IMR-90 (cell line): Measurements from ENCODE around the gene WIPI1. TPM values are rescaled to one million over a fixed set of nuclear protein-coding genes. Genes with fewer than 3 reads are reported as not detected.

Experiments used
- ATAC-seq: fragments of 200-7000 bp; cut with Tn5 transposase; 2 replicates; pipeline ENCODE4 v1.9.1; 2020; ENCODE audit warnings: low read depth, mild to moderate bottlenecking, moderate library complexity
- BruUV-seq: library from RNA; stranded (reverse); fragments of 400-500 nt; replicated peaks from 2 replicates; lab custom pipeline; 2021; lab: Mats Ljungman, UMichigan
- CTCF ChIA-PET: fragments of 300-600 bp; formaldehyde crosslinking; extraction: SDS; loops from one replicate; lab custom pipeline; 2021; ENCODE audit warnings: antibody characterized with exemption; lab: Yijun Ruan, JAX
- POLR2A ChIA-PET: fragments of 300-600 bp; sonication (Branson Sonifier 250); formaldehyde crosslinking; loops from one replicate; lab custom pipeline; 2022; ENCODE audit warnings: antibody characterized with exemption; ENCODE audit not compliant: unreplicated experiment; lab: Charles Lee
- DNase-seq: peaks from one replicate; pipeline ENCODE4 v3.0.0; 2013
- H2AFZ ChIP-seq: replicated peaks from 2 replicates; pipeline ENCODE3; 2013; ENCODE audit warnings: low read length, mild to moderate bottlenecking; ENCODE audit not compliant: poor library complexity
- H2AK5ac ChIP-seq: 2 replicates; pipeline ENCODE4 v1.6.1; 2013; ENCODE audit warnings: low read depth, low read length, inconsistent platforms
- H2AK9ac ChIP-seq: replicated peaks from 2 replicates; pipeline ENCODE3; 2013; ENCODE audit warnings: mild to moderate bottlenecking, low read depth, low read length, moderate library complexity; ENCODE audit not compliant: poor library complexity
- H2BK120ac ChIP-seq: 2 replicates; pipeline ENCODE4 v1.6.1; 2013; ENCODE audit warnings: low read depth, low read length, inconsistent platforms
- H2BK15ac ChIP-seq: 3 replicates; pipeline ENCODE4 v1.6.1; 2013; ENCODE audit warnings: low read depth, low read length, inconsistent platforms
- H2BK20ac ChIP-seq: 2 replicates; pipeline ENCODE4 v1.6.1; 2013; ENCODE audit warnings: low read depth, mild to moderate bottlenecking, inconsistent platforms, low read length, moderate library complexity
- H2BK5ac ChIP-seq: 2 replicates; pipeline ENCODE4 v1.6.1; 2013; ENCODE audit warnings: mild to moderate bottlenecking, low read depth, low read length, inconsistent platforms; ENCODE audit not compliant: poor library complexity, severe bottlenecking
- H3K14ac ChIP-seq: replicated peaks from 2 replicates; pipeline ENCODE4 v1.6.1; 2013; ENCODE audit warnings: low read depth, low read length, inconsistent platforms
- H3K18ac ChIP-seq: 2 replicates; pipeline ENCODE4 v1.6.1; 2013; ENCODE audit warnings: low read depth, low read length, control low read depth
- H3K23ac ChIP-seq: 2 replicates; pipeline ENCODE4 v1.6.1; 2013; ENCODE audit warnings: low read depth, low read length, inconsistent platforms
- H3K27ac ChIP-seq: 2 replicates; pipeline ENCODE4 v1.5.1; 2013; ENCODE audit warnings: mild to moderate bottlenecking, control low read depth, low read length; ENCODE audit not compliant: insufficient read depth
- H3K27me3 ChIP-seq: 2 replicates; pipeline ENCODE4 v1.6.1; 2013; ENCODE audit warnings: low read length; ENCODE audit not compliant: control insufficient read depth, insufficient read depth
- H3K36me3 ChIP-seq: 2 replicates; pipeline ENCODE4 v1.6.1; 2013; ENCODE audit warnings: low read length, mixed read lengths; ENCODE audit not compliant: control insufficient read depth, insufficient read depth
- H3K4ac ChIP-seq: 2 replicates; pipeline ENCODE4 v1.6.1; 2013; ENCODE audit warnings: low read depth, low read length, inconsistent platforms
- H3K4me1 ChIP-seq: 2 replicates; pipeline ENCODE4 v1.6.1; 2013; ENCODE audit warnings: low read length, mixed read lengths; ENCODE audit not compliant: control insufficient read depth, insufficient read depth
- H3K4me2 ChIP-seq: 2 replicates; pipeline ENCODE4 v1.6.1; 2013; ENCODE audit warnings: low read depth, mild to moderate bottlenecking, control low read depth, low read length, moderate library complexity
- H3K4me3 ChIP-seq: 2 replicates; pipeline ENCODE4 v1.5.1; 2013; ENCODE audit warnings: low read depth, mild to moderate bottlenecking, control low read depth, low read length, moderate library complexity; ENCODE audit not compliant: insufficient read depth
- H3K56ac ChIP-seq: 2 replicates; pipeline ENCODE4 v1.6.1; 2013; ENCODE audit warnings: low read length, inconsistent platforms; ENCODE audit not compliant: insufficient read depth; ENCODE audit errors: extremely low read depth
- H3K79me1 ChIP-seq, 2 experiments: 2 replicates each; pipeline ENCODE4 v1.6.1; 2013; ENCODE audit warnings: low read length in 2 of 2, inconsistent platforms in 1 of 2, low read depth in 1 of 2
- H3K9ac ChIP-seq: 2 replicates; pipeline ENCODE4 v1.6.1; 2013; ENCODE audit warnings: low read depth, low read length, control low read depth
- H3K9me1 ChIP-seq: 2 replicates; pipeline ENCODE4 v1.6.1; 2013; ENCODE audit warnings: low read length, inconsistent platforms; ENCODE audit not compliant: insufficient read depth
- H3K9me3 ChIP-seq: 2 replicates; pipeline ENCODE4 v1.6.1; 2013; ENCODE audit warnings: low read length; ENCODE audit not compliant: control insufficient read depth, insufficient read depth
- H4K20me1 ChIP-seq: 2 replicates; pipeline ENCODE4 v1.6.1; 2013; ENCODE audit warnings: low read length, inconsistent platforms; ENCODE audit not compliant: insufficient read depth
- H4K5ac ChIP-seq: 2 replicates; pipeline ENCODE4 v1.6.1; 2013; ENCODE audit warnings: mild to moderate bottlenecking, low read depth, low read length, control low read depth
- H4K8ac ChIP-seq, 2 experiments: 2 replicates each; pipeline ENCODE4 v1.6.1; 2013; ENCODE audit warnings: low read depth in 2 of 2, low read length in 2 of 2, control low read depth in 1 of 2, inconsistent platforms in 1 of 2
- H4K91ac ChIP-seq: 2 replicates; pipeline ENCODE4 v1.6.1; 2013; ENCODE audit warnings: low read depth, low read length, inconsistent platforms; ENCODE audit not compliant: insufficient read depth
- BHLHE40 ChIP-seq: fragments of 150-350 bp; IDR thresholded peaks from 2 replicates; pipeline ENCODE4 v1.6.1; 2016; ENCODE audit warnings: mild to moderate bottlenecking, low read depth, low read length
- CEBPB ChIP-seq: IDR thresholded peaks from 2 replicates; pipeline ENCODE4 v1.6.1; 2012; ENCODE audit warnings: low read depth, low read length, improper control_type of control experiment
- MXI1 ChIP-seq: IDR thresholded peaks from 2 replicates; pipeline ENCODE4 v1.6.1; 2012; ENCODE audit warnings: low read depth, mild to moderate bottlenecking, low read length, moderate library complexity, borderline replicate concordance
- POLR2A ChIP-seq: IDR thresholded peaks from 2 replicates; pipeline ENCODE4 v1.6.1; 2012; ENCODE audit warnings: mild to moderate bottlenecking, low read depth, low read length
- RAD21 ChIP-seq: IDR thresholded peaks from 2 replicates; pipeline ENCODE4 v1.6.1; 2012; ENCODE audit warnings: low read length, improper control_type of control experiment
- RCOR1 ChIP-seq: IDR thresholded peaks from 2 replicates; pipeline ENCODE4 v1.6.1; 2012; ENCODE audit warnings: mild to moderate bottlenecking, low read length, improper control_type of control experiment; ENCODE audit not compliant: insufficient replicate concordance
- RFX5 ChIP-seq: IDR thresholded peaks from 2 replicates; pipeline ENCODE4 v1.8.0; 2012; ENCODE audit warnings: low read depth, mild to moderate bottlenecking, low read length, moderate library complexity
- SMC3 ChIP-seq: fragments of 150-350 bp; IDR thresholded peaks from 2 replicates; pipeline ENCODE4 v1.6.1; 2016; ENCODE audit warnings: low read depth, mild to moderate bottlenecking, antibody characterized with exemption, low read length, moderate library complexity
- WGBS, 2 experiments: methylation state at CpG; one replicate each; pipeline versions ENCODE4 v1.1.5 to v1.1.7; 2013; ENCODE audit warnings: missing lambda C conversion rate in 2 of 2; ENCODE audit not compliant: insufficient read length in 1 of 2; ENCODE audit errors: extremely low coverage in 2 of 2; 5-methylcytosine and 5-hydroxymethylcytosine counted together
- dilution Hi-C: fragments of 300-500 bp; cut with HindIII; formaldehyde crosslinking; loops from one replicate; pipeline ENCODE4 v1.14.3; 2018; ENCODE audit warnings: low sequenced_read_pairs; ENCODE audit not compliant: unreplicated experiment
- in situ Hi-C: fragments of 300-500 bp; cut with MboI; formaldehyde crosslinking; loops from 3 replicates; pipeline ENCODE4 v1.14.3; 2019; ENCODE audit warnings: low sequenced_read_pairs, inconsistent platforms, mixed read lengths
- intact Hi-C: fragments of 100-400 bp; cut with micrococcal nuclease; formaldehyde crosslinking; loops from 2 replicates; pipeline ENCODE4 v1.10.0; 2022
- polyA plus RNA-seq, 3 experiments: library from polyadenylated mRNA; depleted of rRNA; stranded (reverse); fragments of >200 nt; gene quantifications; 2 replicates each; pipeline ENCODE4 v1.2.3, GENCODE V29; 2012; ENCODE audit warnings: low replicate concordance in 1 of 3
- total RNA-seq: library from RNA; depleted of rRNA; stranded (reverse); fragments of >200 nt; gene quantifications from 2 replicates; pipeline ENCODE4 v1.2.3, GENCODE V29; 2012
- TF ChIP-seq, protein P1 (sequence below): fragments of 150-350 bp; IDR thresholded peaks from 2 replicates; pipeline ENCODE4 v1.6.1; 2016; ENCODE audit warnings: low read depth, mild to moderate bottlenecking, low read length, moderate library complexity, borderline replicate concordance
- TF ChIP-seq, protein P2 (sequence below): fragments of 150-350 bp; IDR thresholded peaks from 2 replicates; pipeline ENCODE4 v1.6.1; 2017; ENCODE audit warnings: mild to moderate bottlenecking, antibody characterized with exemption, low read length, low read depth

WIPI1 gene
- total and polyA plus RNA-seq, 2 of the 4 experiments (the other 2 are of a cell fraction), result 78.6 to 129 TPM

DNA sequence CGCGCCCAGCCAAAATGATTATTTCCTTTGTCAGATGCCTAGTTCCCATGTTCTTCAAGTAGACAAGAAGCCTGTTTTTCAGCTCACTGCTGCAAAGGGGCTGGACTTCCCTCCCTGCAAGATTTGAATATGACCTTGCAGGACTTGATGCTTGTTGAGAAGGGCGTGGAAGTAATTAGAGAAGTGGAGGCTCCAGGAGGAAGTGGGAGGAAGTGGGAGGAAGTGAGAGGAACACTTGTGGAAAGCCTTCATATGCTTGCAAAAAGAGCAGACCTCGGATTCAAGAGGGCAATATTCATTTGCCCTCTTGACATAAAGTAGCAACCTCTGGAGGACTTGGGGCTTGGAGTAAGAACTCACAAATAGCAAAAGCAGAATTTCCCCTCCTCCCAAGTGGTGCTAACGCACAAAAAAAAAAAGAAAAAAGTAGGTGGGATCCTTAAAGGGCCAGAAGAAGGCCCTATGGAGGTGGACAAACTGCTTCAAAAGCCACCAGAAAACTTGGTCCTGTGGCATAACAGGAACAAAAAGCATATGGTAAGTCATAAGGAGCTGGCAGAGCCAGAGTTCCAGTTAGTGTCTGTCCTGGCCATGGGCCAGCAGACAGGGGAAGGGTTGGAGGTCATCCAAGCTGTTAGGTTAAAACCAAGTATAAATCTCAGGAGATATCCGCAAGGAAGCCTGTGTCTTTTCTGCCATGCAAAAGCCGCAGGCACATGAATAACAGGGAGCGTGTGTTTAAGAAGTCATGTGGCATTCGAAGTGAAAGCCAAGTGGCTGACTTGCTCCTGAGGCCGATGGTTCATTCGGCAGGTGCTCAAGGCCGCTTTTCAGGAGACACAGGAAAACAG lies 34.3 kb upstream of the WIPI1 start:
- TF ChIP-seq RCOR1 (no peak), SMC3 (no peak), CEBPB (no peak), BHLHE40 (no peak), RFX5 (no peak), MXI1 (no peak), RAD21 (no peak), POLR2A (no peak)
- TF ChIP-seq, protein P1, sequence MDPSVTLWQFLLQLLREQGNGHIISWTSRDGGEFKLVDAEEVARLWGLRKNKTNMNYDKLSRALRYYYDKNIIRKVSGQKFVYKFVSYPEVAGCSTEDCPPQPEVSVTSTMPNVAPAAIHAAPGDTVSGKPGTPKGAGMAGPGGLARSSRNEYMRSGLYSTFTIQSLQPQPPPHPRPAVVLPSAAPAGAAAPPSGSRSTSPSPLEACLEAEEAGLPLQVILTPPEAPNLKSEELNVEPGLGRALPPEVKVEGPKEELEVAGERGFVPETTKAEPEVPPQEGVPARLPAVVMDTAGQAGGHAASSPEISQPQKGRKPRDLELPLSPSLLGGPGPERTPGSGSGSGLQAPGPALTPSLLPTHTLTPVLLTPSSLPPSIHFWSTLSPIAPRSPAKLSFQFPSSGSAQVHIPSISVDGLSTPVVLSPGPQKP, result no peak
- TF ChIP-seq, protein P2, sequence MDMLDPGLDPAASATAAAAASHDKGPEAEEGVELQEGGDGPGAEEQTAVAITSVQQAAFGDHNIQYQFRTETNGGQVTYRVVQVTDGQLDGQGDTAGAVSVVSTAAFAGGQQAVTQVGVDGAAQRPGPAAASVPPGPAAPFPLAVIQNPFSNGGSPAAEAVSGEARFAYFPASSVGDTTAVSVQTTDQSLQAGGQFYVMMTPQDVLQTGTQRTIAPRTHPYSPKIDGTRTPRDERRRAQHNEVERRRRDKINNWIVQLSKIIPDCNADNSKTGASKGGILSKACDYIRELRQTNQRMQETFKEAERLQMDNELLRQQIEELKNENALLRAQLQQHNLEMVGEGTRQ, result no peak
- no TSS peak for BruUV-seq
- intact Hi-C loops (no loop called here), in situ Hi-C loops (no loop called here), dilution Hi-C loops (no loop called here)
- H3K4me3 ChIP-seq, result no peak overlapping the region
- 52% methylated on average over 5 of the region's 12 CpGs; no CpG with 5 or more reads in 1 of the 2 experiments for WGBS, 2 experiments
- H3K4ac ChIP-seq, result no peak overlapping the region
- no peaks in the 10 kb centered on the region for H3K79me1 ChIP-seq
- no peak overlapping the region for H3K18ac ChIP-seq
- no peak overlapping the region for H3K56ac ChIP-seq
- H3K4me1 ChIP-seq, result no peaks in the 10 kb centered on the region
- POLR2A ChIA-PET, result no interaction called here
- no peak overlapping the region for H3K27ac ChIP-seq
- no peak overlapping the region for H4K91ac ChIP-seq
- H2BK120ac ChIP-seq, result no peak overlapping the region
- H2BK5ac ChIP-seq, result no peak overlapping the region
- no peak overlapping the region for H3K23ac ChIP-seq
- H3K4me2 ChIP-seq, result no peak overlapping the region
- ATAC-seq (no peak), DNase-seq (no peak)
- CTCF ChIA-PET, result no interaction called here
- no peak overlapping the region for H2AK5ac ChIP-seq
- H3K36me3 ChIP-seq, result no peaks in the 10 kb centered on the region
- H3K9me1 ChIP-seq, result no peaks in the 10 kb centered on the region
- no peak overlapping the region for H2BK20ac ChIP-seq
- no peak overlapping the region for H2AK9ac ChIP-seq
- no peaks in the 10 kb centered on the region for H3K9me3 ChIP-seq
- no peak overlapping the region for H3K9ac ChIP-seq
- no peak overlapping the region for H2AFZ ChIP-seq
- no peaks in the 10 kb centered on the region for H4K20me1 ChIP-seq
- H4K5ac ChIP-seq, result no peak overlapping the region
- H4K8ac ChIP-seq, result no peak overlapping the region
- peaks cover 15% of the 10 kb centered on the region for H3K27me3 ChIP-seq
- H2BK15ac ChIP-seq, result no peak overlapping the region
- no peak overlapping the region for H3K14ac ChIP-seq
